NCI-H345 treated with DMSO at 0.1 percent for 48 hours (cell line): Measurements from ENCODE around the gene ARL6IP5.

Experiments
- DNase-seq: peaks from one replicate; lab custom pipeline; 2025; ENCODE audit not compliant: unreplicated experiment; lab: John Stamatoyannopoulos, UW

Gene ARL6IP5

GRCh38 chr3:69149586-69149985 lies 64.8 kb downstream of the ARL6IP5 start:
- DNase-seq, result no peak
